GM12865 (cell line): ENCODE results near the gene VPS45.
"Not testable (repeated sequence)": the region's sequence is repeated elsewhere in the genome, so short reads cannot be mapped to it uniquely, and the experiment has no call there.

ENCODE experiments used
- DNase-seq: peaks from one replicate; pipeline ENCODE4 v3.0.0; 2010; ENCODE audit warnings: low read depth
- H3K4me3 ChIP-seq: 2 replicates; pipeline ENCODE4 v1.5.1; 2011; ENCODE audit warnings: mild to moderate bottlenecking, low read depth, low read length, control low read depth
- TF ChIP-seq, protein P1 (sequence below): IDR thresholded peaks from 2 replicates; pipeline ENCODE4 v1.5.1; 2011; ENCODE audit warnings: low read length, control low read depth, low read depth, inconsistent platforms; ENCODE audit not compliant: insufficient read depth; ENCODE audit errors: missing control alignments

VPS45 gene

DNA sequence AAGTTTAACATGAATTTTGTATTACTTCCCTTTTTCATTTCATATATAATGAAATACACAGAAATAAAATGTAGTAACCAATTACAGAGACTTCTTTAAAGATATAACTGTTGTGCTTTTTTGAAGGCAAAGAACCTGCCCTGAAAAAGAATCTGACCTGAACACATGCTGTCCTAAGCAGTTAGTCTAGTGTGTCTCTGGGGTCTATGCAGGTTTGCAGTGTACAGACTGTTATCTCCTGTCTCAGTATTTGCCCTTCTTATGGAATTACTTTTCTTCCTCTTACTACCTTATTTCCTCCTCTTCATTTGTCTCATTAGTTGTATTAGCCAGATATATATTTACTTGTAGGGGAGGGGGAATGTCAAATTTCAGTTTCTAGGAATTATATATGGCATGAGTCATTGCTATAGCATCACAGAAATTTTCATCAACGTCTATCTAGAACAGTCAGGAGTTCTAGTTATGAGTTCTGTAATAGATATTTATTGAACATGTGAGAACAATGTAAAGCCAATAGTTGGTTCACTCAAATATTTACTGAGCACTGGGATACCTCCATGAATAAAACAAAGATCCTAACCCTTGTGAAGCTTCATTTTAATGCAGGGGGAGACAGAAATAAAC lies 53.8 kb downstream of the VPS45 start:
- H3K4me3 ChIP-seq: no peak overlapping the region
- TF ChIP-seq, protein P1, sequence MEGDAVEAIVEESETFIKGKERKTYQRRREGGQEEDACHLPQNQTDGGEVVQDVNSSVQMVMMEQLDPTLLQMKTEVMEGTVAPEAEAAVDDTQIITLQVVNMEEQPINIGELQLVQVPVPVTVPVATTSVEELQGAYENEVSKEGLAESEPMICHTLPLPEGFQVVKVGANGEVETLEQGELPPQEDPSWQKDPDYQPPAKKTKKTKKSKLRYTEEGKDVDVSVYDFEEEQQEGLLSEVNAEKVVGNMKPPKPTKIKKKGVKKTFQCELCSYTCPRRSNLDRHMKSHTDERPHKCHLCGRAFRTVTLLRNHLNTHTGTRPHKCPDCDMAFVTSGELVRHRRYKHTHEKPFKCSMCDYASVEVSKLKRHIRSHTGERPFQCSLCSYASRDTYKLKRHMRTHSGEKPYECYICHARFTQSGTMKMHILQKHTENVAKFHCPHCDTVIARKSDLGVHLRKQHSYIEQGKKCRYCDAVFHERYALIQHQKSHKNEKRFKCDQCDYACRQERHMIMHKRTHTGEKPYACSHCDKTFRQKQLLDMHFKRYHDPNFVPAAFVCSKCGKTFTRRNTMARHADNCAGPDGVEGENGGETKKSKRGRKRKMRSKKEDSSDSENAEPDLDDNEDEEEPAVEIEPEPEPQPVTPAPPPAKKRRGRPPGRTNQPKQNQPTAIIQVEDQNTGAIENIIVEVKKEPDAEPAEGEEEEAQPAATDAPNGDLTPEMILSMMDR: no peak
- no peak for DNase-seq

DNA sequence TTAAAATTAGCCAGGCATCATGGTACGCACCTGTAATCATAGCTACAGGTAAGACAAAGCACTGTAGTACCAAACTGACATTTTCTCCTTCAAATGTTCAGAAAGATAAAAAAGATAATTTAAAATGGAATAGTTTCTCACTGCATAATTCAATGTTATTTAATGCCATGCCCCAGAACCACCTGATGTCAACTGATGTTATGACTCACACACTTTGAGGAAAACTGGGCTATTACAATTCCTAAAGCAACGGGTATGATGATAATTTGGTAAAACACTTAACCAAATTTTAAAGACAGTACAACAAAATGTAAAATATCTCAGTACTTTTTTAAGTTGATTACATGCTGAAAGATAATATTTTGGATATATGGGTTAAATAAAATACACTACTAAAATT lies 59.2 kb downstream of the VPS45 start:
- no peak for DNase-seq
- no peak overlapping the region for H3K4me3 ChIP-seq
- TF ChIP-seq, protein P1: no peak

DNA sequence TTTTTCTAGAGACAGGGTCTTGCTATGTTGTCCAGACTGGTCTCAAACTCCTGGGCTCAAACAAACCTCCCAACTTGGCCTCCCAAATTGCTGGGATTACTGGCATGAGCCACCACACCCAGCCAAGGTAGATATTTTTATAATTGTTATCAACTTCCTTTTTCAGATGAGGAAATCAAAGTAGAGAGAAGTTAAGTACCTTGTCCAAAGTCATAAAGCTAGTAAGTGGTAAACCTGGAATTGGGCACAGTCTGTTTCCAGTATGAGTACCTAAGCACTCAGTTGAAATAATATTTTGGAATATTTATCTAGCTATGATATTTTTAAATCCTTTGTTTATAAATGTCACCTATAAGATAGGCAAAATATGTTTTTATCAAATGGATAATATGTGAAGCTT lies 59.9 kb downstream of the VPS45 start:
- no peak overlapping the region for H3K4me3 ChIP-seq
- TF ChIP-seq, protein P1: no peak
- DNase-seq: no peak

DNA sequence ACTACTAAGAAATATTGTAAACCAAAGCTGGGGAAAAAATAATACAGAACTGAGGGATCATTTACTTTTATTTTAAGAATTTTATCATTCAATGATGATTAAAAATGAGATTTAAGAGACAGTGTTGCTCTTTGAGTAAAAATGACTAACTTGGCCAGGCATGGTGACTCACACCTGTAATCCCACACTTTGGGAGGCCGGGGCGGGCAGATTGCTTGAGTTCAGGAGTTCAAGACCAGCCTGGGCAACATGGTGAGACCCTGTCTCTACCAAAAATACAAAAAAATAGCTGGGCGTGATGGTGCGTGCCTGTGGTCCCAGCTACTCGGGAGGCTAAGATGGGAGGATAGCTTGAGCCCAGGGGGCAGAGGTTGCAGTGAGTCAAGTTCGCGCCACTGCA lies 60.3 kb downstream of the VPS45 start:
- no peak overlapping the region for H3K4me3 ChIP-seq
- TF ChIP-seq, protein P1: no peak
- DNase-seq: no peak

DNA sequence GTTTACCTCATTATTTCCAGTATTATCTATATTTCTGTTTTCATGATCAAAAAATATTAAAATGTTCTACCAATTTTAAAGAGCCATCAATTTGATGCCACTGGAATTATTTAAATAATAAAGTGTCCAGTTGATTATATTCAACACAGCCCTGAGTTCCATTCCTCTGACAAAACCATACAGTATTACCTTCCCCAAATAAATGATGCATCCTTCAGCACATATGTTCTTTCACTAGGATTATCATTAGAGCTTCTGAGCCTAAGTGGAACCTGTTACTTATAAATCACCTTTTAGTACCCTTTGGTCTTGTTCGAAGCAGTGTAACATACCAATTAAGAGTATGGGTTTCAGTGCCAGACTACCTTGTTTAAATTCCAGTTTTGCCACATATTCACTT lies 64.8 kb downstream of the VPS45 start:
- TF ChIP-seq, protein P1: no peak
- DNase-seq: no peak
- no peak overlapping the region for H3K4me3 ChIP-seq

DNA sequence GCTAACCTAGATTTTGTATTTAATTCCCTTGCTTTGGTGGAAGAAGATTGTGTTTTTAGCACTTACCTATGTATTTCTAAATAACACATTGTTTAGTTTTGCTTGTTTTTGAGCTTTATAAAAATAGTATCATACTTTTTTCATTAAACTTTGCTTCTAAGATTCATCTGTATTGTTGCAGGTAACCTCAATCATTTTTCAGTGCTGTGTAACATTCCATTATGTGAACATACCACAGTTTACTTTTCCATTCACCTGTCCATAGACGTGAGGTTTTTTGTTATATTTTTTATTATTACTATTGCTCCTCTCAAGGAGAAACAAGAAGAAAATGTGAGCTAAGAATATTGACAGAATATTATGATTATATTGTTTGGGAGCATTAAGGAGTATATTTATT lies 67.0 kb downstream of the VPS45 start:
- no peak for DNase-seq
- TF ChIP-seq, protein P1: no peak
- H3K4me3 ChIP-seq: no peak overlapping the region

DNA sequence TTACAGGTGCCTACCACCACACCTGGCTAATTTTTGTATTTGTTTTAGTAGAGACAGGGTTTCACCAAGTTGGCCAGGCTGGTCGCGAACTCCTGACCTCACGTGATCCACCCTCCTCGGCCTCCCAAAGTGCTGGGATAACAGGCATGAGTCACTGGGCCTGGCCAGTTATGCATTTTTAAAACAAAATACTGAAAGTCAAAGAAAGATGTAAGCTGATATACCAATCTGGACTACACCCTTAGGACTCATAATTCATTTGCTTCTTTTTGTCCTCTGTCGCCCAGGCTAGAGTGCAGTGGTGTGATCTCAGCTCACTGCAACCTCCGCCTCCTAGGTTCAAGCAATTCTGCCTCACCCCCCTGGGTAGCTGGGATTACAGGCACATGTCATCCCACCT lies 67.8 kb downstream of the VPS45 start:
- not testable (repeated sequence) for H3K4me3 ChIP-seq, DNase-seq
